GM19455 (cell line): ENCODE data around the gene SFR1.

ENCODE experiments used
- ATAC-seq: cut with Tn5 transposase; IDR thresholded peaks from one replicate; pipeline ENCODE4 v1.9.1; 2021; ENCODE audit not compliant: unreplicated experiment

Gene SFR1, protein sequence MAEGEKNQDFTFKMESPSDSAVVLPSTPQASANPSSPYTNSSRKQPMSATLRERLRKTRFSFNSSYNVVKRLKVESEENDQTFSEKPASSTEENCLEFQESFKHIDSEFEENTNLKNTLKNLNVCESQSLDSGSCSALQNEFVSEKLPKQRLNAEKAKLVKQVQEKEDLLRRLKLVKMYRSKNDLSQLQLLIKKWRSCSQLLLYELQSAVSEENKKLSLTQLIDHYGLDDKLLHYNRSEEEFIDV

DNA sequence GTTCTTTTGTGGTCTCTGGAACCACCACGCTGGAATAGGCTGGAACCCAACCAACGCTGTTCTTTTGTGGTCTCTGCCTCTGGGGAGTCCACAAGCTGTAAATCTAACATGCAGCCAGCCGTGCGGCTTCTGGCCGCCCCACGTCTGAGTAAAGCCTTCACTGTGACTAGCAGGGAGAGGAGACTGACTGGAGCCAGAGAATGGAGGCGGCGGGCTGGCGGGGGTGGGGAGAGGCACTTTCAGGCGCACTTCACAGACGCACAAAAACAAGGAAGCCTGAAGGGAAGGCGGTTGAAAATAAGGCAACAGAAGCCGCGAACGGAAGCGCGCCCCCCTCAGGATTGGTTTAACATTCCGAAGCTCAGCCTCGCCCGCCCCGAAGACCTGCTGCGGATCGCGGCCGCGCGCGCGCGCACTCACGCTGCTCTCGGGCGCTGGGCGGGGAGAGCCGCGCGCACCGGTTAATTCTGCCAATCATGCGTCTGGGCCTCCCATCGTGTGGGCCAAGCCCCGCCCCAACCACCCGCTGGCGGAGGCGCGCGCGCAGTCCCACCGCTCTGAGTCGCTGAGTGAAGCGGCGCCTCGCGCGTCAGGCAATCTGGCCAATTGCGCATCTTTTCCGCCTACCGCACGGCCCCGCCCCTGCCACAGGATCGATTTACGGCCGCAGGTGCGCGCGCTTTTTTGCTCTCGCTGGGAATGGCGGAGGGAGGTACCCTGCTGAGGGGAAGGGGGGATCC, at the start of gene SFR1:
Gene SFR1 (plus strand): TSS at position 687 of the 740 bp plus-strand sequence. CDS start 13 bp downstream, at position 700.
- ATAC-seq: peak; percentile 92

DNA sequence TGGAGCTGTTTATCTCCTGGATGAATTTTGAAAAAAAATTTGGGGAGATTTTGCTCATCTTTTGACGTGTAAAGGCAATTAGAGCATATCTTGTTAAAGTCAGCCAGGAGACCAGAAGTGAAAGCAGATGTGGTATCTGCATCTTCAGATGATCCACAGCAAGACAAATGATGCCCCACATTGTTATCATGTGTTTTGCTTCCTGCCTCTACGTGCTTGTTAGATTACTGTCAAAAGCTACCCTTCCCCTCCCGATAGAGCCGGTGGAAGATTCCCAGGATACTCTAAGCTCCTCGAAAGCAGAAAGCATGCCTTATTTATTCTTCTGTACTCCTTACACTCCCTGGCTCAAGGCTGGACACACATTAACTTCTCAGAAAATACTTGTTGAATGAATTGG, 49.2 kb upstream of the SFR1 start:
- no peak for ATAC-seq

GRCh38 chr10:104074505-104074904, 47.5 kb upstream of the SFR1 start:
- ATAC-seq: no peak

GRCh38 chr10:104076743-104077160, 45.2 kb upstream of the SFR1 start:
- ATAC-seq: no peak

- ATAC-seq: no peak
Observed at GRCh38 chr10:104077247-104077646, 44.7 kb upstream of the SFR1 start.

DNA sequence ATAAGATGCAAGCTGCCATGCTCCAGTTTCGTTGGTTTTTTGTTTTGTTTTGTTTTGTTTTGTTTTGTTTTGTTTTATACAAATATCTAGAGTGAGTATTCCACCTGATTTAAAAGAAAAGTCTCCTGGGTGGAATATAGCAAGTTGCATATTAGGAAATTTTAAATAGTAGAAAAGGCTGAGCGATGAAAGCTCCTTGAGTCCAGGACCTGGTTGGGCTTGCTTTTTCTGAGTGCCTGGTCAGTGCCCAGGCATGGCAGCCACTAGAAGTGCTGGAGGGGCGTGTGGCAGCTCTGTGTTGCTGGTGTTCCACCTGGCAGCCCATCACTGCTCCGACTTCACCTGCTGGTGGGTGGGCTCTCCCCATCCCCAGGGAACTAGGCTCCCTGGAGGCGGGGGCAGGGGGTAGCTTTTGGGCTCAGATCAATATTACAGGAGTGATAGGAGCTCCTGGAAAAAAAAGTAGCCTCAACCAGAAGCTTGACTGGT, 44.3 kb upstream of the SFR1 start:
- ATAC-seq: no peak

DNA sequence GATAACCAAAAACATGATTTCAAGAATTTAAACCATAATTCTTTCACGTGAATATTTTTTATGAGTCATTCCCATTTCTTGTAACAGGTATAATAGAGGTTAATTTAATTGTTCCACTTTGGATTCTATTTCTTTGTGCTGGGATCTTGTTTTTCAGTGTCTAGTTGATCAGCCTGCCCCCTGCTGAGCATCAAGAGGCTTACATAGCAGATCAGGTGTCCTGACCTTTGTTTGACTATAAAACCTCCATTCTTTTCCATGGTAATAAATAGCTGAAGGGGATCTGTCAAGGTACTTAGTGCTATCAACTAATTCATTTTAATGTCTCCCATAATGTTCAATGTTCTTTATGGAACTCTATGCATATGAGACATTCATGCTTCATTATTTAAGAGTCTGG, 41.2 kb upstream of the SFR1 start:
- ATAC-seq: no peak

GRCh38 chr10:104081998-104082397, 40.0 kb upstream of the SFR1 start:
- no peak for ATAC-seq

DNA sequence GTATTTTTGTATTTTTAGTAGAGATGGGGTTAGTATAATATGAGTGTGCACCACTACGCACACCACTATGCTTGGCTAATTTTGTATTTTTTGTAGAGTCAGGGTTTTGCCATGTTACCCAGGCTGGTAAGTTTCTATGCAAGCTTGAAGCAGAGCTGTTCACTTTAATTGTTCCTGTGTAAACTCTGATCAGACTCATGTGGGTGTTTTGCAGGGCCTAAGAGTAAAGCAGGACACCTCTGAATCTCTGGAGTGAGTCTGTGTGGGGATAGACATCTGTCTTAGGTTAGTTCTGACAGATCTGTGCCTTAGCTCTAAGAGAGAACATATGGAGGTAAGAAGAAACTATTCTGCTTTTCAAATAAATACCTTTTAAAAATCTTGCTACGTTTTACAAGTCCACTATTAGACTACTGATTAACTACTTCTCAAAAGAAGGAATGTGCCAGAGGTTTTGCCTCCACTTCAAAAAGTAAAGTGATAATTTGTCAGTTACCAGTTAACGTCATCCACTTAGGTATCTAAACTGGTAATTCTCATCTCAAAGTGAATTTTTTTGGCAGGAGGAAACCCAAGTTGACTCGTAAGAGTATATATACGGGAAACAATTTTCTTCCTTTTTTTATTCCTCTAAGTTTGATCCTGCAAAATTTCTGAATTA, 37.4 kb upstream of the SFR1 start:
- no peak for ATAC-seq

DNA sequence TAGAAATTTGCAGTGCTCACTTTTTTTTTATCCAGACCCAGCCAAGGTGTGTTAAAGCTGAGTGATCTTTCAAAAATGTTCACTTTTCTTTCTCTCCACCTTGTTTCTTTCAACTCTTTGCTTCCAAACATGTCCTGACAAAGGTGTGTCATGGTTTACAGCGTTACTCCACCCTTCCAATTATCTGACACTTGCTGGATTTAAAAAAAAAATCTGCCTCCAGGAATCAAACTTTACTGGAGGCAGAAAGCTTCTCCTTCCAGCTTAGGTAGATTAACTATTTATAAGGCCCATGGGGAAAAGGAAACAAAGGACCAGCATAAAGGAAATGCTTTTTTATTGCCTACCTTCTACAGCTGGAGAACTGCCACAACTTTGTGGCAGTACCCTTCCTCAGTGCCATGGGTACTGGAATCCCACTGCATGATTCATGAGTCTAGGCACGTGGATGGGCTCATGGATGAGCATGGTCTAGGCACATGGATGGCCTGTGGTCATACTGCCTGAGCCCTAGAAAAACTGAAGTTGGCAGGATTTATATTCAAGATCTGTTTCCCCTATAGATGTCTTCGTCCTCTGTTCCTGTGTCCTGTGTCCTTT, 36.1 kb upstream of the SFR1 start, which contains the start of gene COL17A1:
Gene COL17A1 (minus strand): TSS at position 80 of the 600 bp plus-strand sequence. CDS start 5,207 bp downstream, outside the sequence.
- ATAC-seq: no peak

- no peak for ATAC-seq
Observed at GRCh38 chr10:104088239-104088638, 33.7 kb upstream of the SFR1 start.

DNA sequence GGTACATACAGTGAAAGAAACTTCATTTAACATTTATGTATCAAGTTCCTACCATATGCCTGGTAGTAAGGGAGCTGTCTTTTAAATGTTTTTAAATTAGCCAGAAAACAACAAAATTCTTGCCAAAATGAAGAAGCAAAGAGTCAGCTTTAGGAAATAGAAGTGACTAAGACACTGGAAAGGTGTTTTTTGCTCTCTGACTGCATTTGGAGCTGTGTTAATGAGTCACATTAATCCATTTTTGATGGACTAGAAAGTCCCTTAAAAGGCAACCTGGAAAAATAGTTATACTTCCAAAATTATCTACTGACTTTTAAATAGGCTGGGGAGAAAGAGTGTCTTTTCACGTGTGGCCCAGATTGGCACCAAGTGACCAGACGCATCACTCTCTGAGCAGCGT, 32.4 kb upstream of the SFR1 start:
- ATAC-seq: no peak

DNA sequence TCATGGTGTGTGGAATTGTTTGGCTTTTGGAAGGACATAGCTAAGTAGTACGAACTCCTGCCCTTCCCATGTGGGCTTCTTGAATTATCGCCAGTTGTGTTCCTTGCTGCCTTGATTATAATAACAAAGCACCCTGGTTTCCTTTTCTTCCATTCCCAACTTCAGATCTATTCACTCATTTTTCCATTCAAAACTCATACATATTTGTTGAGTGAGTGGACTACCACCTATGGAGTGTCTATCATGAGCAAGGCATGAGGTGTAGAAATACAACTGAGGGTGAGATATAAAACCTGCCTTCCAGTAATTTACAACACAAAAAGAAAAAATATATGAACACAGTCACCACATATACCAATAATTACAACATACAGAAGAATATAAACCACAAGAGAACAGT, 31.4 kb upstream of the SFR1 start:
- no peak for ATAC-seq

DNA sequence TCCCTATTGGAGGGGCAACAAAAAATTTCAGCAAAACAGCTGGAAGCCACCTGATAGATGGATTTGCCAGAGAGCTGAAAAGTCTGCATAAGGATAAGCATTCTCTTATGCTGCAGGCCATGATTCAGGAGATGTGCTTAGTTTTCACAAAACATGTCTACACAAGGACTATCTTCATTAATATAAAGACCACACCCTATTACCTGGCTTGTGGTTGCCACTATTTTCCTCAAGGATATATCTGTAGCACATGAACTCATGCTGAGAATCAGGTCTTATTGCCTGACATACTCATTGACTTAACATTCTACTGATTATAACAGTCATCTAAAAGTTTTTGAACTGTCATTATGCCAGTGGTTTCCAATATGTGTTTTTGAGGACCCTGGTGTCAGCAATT, 29.2 kb upstream of the SFR1 start:
- no peak for ATAC-seq

GRCh38 chr10:104096692-104097091, 25.3 kb upstream of the SFR1 start:
- no peak for ATAC-seq

GRCh38 chr10:104098358-104098925, 23.5 kb upstream of the SFR1 start:
- no peak for ATAC-seq

DNA sequence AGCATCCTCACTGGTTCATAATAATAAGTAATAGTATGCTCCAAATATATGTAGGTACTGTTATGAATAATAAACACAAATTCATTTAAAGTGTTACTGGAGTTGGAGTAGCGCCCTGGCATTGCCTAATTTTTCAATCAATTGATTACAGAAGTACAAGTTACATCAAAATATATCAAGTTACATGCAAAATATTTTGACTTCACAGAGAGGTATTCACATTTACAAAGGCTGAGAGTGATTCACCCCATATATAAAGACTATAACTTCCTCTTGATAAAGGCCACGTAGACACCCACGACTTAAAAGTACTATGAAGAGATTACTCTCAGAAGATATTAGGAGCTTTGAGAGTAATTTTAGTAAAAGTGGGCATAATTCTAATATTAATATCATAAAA, 22.7 kb upstream of the SFR1 start:
- no peak for ATAC-seq

- ATAC-seq: no peak
Observed at GRCh38 chr10:104099941-104100340, 22.0 kb upstream of the SFR1 start.

GRCh38 chr10:104100795-104101194, 21.2 kb upstream of the SFR1 start:
- no peak for ATAC-seq

GRCh38 chr10:104101902-104102301, 20.1 kb upstream of the SFR1 start:
- ATAC-seq: no peak

GRCh38 chr10:104103956-104104355, 18.0 kb upstream of the SFR1 start:
- ATAC-seq: peak; percentile 72
